ENCODE measurements around the gene PARD3. TPM values are rescaled to one million over a fixed set of nuclear protein-coding genes. Genes with fewer than 3 reads are reported as not detected.

The PARD3 gene
- total RNA-seq, 1 experiment from 2014 or later, result 57.4 TPM

GRCh38 chr10:34313353-34313752, 501.7 kb downstream of the PARD3 start:
- CTCF ChIA-PET, result no interaction called here
- Histone ChIP-seq H3K9me2 (ENCODE audit: insufficient read depth) (no peaks in the 10 kb centered on the region), H3K4me1 (replicated peaks; ENCODE audit: insufficient read depth) (no peaks in the 10 kb centered on the region), H3K79me2 (ENCODE audit: low read depth) (no peaks in the 10 kb centered on the region), H2AFZ (no peak overlapping the region), H3K27me3 (ENCODE audit: insufficient read depth, low read depth) (no peaks in the 10 kb centered on the region), H3F3A (ENCODE audit: insufficient read depth, low read depth) (no peaks in the 10 kb centered on the region), H3K4me2 (no peak overlapping the region), H4K20me1 (ENCODE audit: insufficient read depth) (no peaks in the 10 kb centered on the region), H3K27ac (no peak overlapping the region), H3K4me3 (no peak overlapping the region), H3K9me3 (ENCODE audit: insufficient read depth, low read depth) (no peaks in the 10 kb centered on the region), H3K36me3 (ENCODE audit: low read depth) (0 out of 2 replicates have a peak, but pooled peaks cover 4% of the 10 kb centered on the region)
- intact Hi-C loops (cut with micrococcal nuclease; ENCODE audit: unreplicated experiment), result no loop called here
- no TSS peak for BruUV-seq (replicated peaks)
- TF ChIP-seq EZH2 (IDR thresholded peaks at IDR 0.05; ENCODE audit: low read depth) (no peak), CTCF (conservative IDR thresholded peaks at IDR 0.05) (no peak)
- DNase-seq, result no peak
- POLR2A ChIA-PET (ENCODE audit: unreplicated experiment), result no interaction called here

- TF ChIP-seq EZH2 (IDR thresholded peaks at IDR 0.05; ENCODE audit: low read depth), result no peak
- CTCF ChIA-PET, result no interaction called here
- Histone ChIP-seq H3K4me3 (no peak overlapping the region), H3K9me3 (ENCODE audit: insufficient read depth, low read depth) (no peaks in the 10 kb centered on the region), H2AFZ (no peak overlapping the region), H3K36me3 (ENCODE audit: low read depth) (0 out of 2 replicates have a peak, but pooled peaks cover 4% of the 10 kb centered on the region), H3K9me2 (ENCODE audit: insufficient read depth) (no peaks in the 10 kb centered on the region), H3K27ac (no peak overlapping the region), H3K4me2 (no peak overlapping the region), H3K4me1 (replicated peaks; ENCODE audit: insufficient read depth) (no peaks in the 10 kb centered on the region), H3K79me2 (ENCODE audit: low read depth) (no peaks in the 10 kb centered on the region), H4K20me1 (ENCODE audit: insufficient read depth) (no peaks in the 10 kb centered on the region), H3F3A (ENCODE audit: insufficient read depth, low read depth) (no peaks in the 10 kb centered on the region), H3K27me3 (ENCODE audit: insufficient read depth, low read depth) (no peaks in the 10 kb centered on the region)
- DNase-seq, result no peak
- POLR2A ChIA-PET (ENCODE audit: unreplicated experiment), result no interaction called here
- intact Hi-C loops (cut with micrococcal nuclease; ENCODE audit: unreplicated experiment), result no loop called here
- no TSS peak for BruUV-seq (replicated peaks)
These were observed 503.4 kb downstream of the PARD3 start for GRCh38 chr10:34311679-34312078.

GRCh38 chr10:34310234-34310633, 504.9 kb downstream of the PARD3 start:
- H2AFZ ChIP-seq, result no peak overlapping the region
- ChIA-PET POLR2A (ENCODE audit: unreplicated experiment) (no interaction called here), CTCF (no interaction called here)
- TF ChIP-seq EZH2 (IDR thresholded peaks at IDR 0.05; ENCODE audit: low read depth), result no peak
- TF ChIP-seq CTCF (conservative IDR thresholded peaks at IDR 0.05), result no peak
- BruUV-seq (replicated peaks), result no TSS peak
- no peaks in the 10 kb centered on the region for H3K9me2 ChIP-seq (ENCODE audit: insufficient read depth)
- no peaks in the 10 kb centered on the region for H3K36me3 ChIP-seq (ENCODE audit: low read depth)
- no peak overlapping the region for H3K4me2 ChIP-seq
- H4K20me1 ChIP-seq (ENCODE audit: insufficient read depth), result no peaks in the 10 kb centered on the region
- no peak overlapping the region for H3K27ac ChIP-seq
- no peak overlapping the region for H3K4me3 ChIP-seq
- no peaks in the 10 kb centered on the region for H3K27me3 ChIP-seq (ENCODE audit: insufficient read depth, low read depth)
- intact Hi-C loops (cut with micrococcal nuclease; ENCODE audit: unreplicated experiment), result no loop called here
- no peaks in the 10 kb centered on the region for H3K9me3 ChIP-seq (ENCODE audit: insufficient read depth, low read depth)
- DNase-seq, result no peak
- H3K4me1 ChIP-seq (replicated peaks; ENCODE audit: insufficient read depth), result no peaks in the 10 kb centered on the region
- no peaks in the 10 kb centered on the region for H3K79me2 ChIP-seq (ENCODE audit: low read depth)
- H3F3A ChIP-seq (ENCODE audit: insufficient read depth, low read depth), result no peaks in the 10 kb centered on the region

- POLR2A ChIA-PET (ENCODE audit: unreplicated experiment), result no interaction called here
- BruUV-seq (replicated peaks), result no TSS peak
- H2AFZ ChIP-seq, result no peak overlapping the region
- H4K20me1 ChIP-seq (ENCODE audit: insufficient read depth), result no peaks in the 10 kb centered on the region
- H3K4me3 ChIP-seq, result no peak overlapping the region
- intact Hi-C loops (cut with micrococcal nuclease; ENCODE audit: unreplicated experiment), result no loop called here
- H3K9me3 ChIP-seq (ENCODE audit: insufficient read depth, low read depth), result no peaks in the 10 kb centered on the region
- no peaks in the 10 kb centered on the region for H3K79me2 ChIP-seq (ENCODE audit: low read depth)
- H3K4me2 ChIP-seq, result no peak overlapping the region
- 0 out of 2 replicates have a peak, but pooled peaks cover 4% of the 10 kb centered on the region for H3K4me1 ChIP-seq (replicated peaks; ENCODE audit: insufficient read depth)
- TF ChIP-seq CTCF (conservative IDR thresholded peaks at IDR 0.05) (peak; percentile 43; the same call in 1 of the 2 replicates), EZH2 (IDR thresholded peaks at IDR 0.05; ENCODE audit: low read depth) (no peak)
- no peaks in the 10 kb centered on the region for H3K27me3 ChIP-seq (ENCODE audit: insufficient read depth, low read depth)
- H3F3A ChIP-seq (ENCODE audit: insufficient read depth, low read depth), result no peaks in the 10 kb centered on the region
- peak; percentile 79 to 82 for DNase-seq
- CTCF ChIA-PET, result no interaction called here
- no peaks in the 10 kb centered on the region for H3K9me2 ChIP-seq (ENCODE audit: insufficient read depth)
- no peaks in the 10 kb centered on the region for H3K36me3 ChIP-seq (ENCODE audit: low read depth)
- H3K27ac ChIP-seq, result 0 out of 2 replicates have a peak overlapping the region, but pooled peaks have one; percentile 30
These were observed 509.9 kb downstream of the PARD3 start for GRCh38 chr10:34305189-34305588.
